Measurements from ENCODE around the gene SLC11A1.

Gene SLC11A1

GRCh38 chr2:218354850-218355443, 27.1 kb upstream of the SLC11A1 start:
- Mint-ChIP-seq H3K27ac (no peak overlapping the region), H3K36me3 (peaks cover 4 to 5% of the 10 kb centered on the region in 2 donors), H3K27me3 (no peaks in the 10 kb centered on the region), H3K4me1 (peaks cover 5 to 13% of the 10 kb centered on the region in 2 donors), H3K4me3 (no peak overlapping the region), H3K9me3 (peaks cover 5% of the 10 kb centered on the region in 2 donors)
- DNase-seq (no peak), ATAC-seq (replicated peaks) (no peak)

GRCh38 chr2:218357236-218358177, 24.6 kb upstream of the SLC11A1 start:
- Mint-ChIP-seq H3K9me3 (no peaks in the 10 kb centered on the region), H3K27me3 (no peaks in the 10 kb centered on the region), H3K4me1 (peaks cover 9 to 18% of the 10 kb centered on the region in 2 donors), H3K36me3 (no peaks in the 10 kb centered on the region), H3K27ac (no peak overlapping the region), H3K4me3 (no peak overlapping the region)
- DNase-seq (no peak), ATAC-seq (replicated peaks) (no peak)

GRCh38 chr2:218360453-218360852, 21.6 kb upstream of the SLC11A1 start:
- Mint-ChIP-seq H3K9me3 (no peaks in the 10 kb centered on the region), H3K36me3 (no peaks in the 10 kb centered on the region), H3K4me1 (peaks cover 10 to 23% of the 10 kb centered on the region in 2 donors), H3K27ac (no peak overlapping the region), H3K4me3 (no peak overlapping the region), H3K27me3 (no peaks in the 10 kb centered on the region)
- DNase-seq (no peak), ATAC-seq (replicated peaks) (peak in 1 of 2 donors; percentile 9)

- DNase-seq (no peak), ATAC-seq (replicated peaks) (no peak)
- Mint-ChIP-seq H3K4me1 (peaks cover 8 to 23% of the 10 kb centered on the region in 2 donors), H3K4me3 (no peak overlapping the region), H3K9me3 (no peaks in the 10 kb centered on the region), H3K36me3 (peaks cover 0 to under 1% of the 10 kb centered on the region in 2 donors), H3K27me3 (no peaks in the 10 kb centered on the region), H3K27ac (peak overlapping the region; percentile 43)
These were observed 19.5 kb upstream of the SLC11A1 start for GRCh38 chr2:218362606-218363005.

GRCh38 chr2:218363736-218364135, 18.3 kb upstream of the SLC11A1 start:
- no peak for ATAC-seq (replicated peaks)
- H3K36me3 Mint-ChIP-seq: peaks cover 0 to 1% of the 10 kb centered on the region in 2 donors
- no peak for DNase-seq
- no peaks in the 10 kb centered on the region for H3K9me3 Mint-ChIP-seq
- H3K4me1 Mint-ChIP-seq: peaks cover 6 to 23% of the 10 kb centered on the region in 2 donors
- no peaks in the 10 kb centered on the region for H3K27me3 Mint-ChIP-seq
- H3K4me3 Mint-ChIP-seq: no peak overlapping the region
- no peak overlapping the region for H3K27ac Mint-ChIP-seq

GRCh38 chr2:218364196-218364595, 17.9 kb upstream of the SLC11A1 start:
- DNase-seq (no peak), ATAC-seq (replicated peaks) (no peak)
- no peaks in the 10 kb centered on the region for H3K9me3 Mint-ChIP-seq
- no peaks in the 10 kb centered on the region for H3K27me3 Mint-ChIP-seq
- no peak overlapping the region for H3K4me3 Mint-ChIP-seq
- H3K27ac Mint-ChIP-seq: no peak overlapping the region
- H3K4me1 Mint-ChIP-seq: peaks cover 8 to 22% of the 10 kb centered on the region in 2 donors
- H3K36me3 Mint-ChIP-seq: peaks cover 0 to 1% of the 10 kb centered on the region in 2 donors

GRCh38 chr2:218366621-218367414, 15.3 kb upstream of the SLC11A1 start:
- H3K27me3 Mint-ChIP-seq: no peaks in the 10 kb centered on the region

GRCh38 chr2:218367415-218368149, 14.5 kb upstream of the SLC11A1 start:
- Mint-ChIP-seq H3K9me3 (no peaks in the 10 kb centered on the region), H3K27ac (peak overlapping the region; percentile 91), H3K27me3 (no peaks in the 10 kb centered on the region)

More at GRCh38 chr2:218366621-218367414, 15.3 kb upstream of the SLC11A1 start:
- peak overlapping the region; percentile 91 for H3K27ac Mint-ChIP-seq
- peak overlapping the region; percentile 89 to 90 for H3K4me3 Mint-ChIP-seq
- peaks cover 0 to 1% of the 10 kb centered on the region in 2 donors for H3K36me3 Mint-ChIP-seq
- no peak for ATAC-seq (replicated peaks)
- H3K4me1 Mint-ChIP-seq: peaks cover 18 to 31% of the 10 kb centered on the region in 2 donors
- DNase-seq: no peak
- H3K9me3 Mint-ChIP-seq: no peaks in the 10 kb centered on the region

GRCh38 chr2:218368150-218368528, 13.9 kb upstream of the SLC11A1 start:
- H3K4me1 Mint-ChIP-seq: peaks cover 20 to 31% of the 10 kb centered on the region in 2 donors
- H3K27ac Mint-ChIP-seq: peak overlapping the region; percentile 91
- H3K9me3 Mint-ChIP-seq: no peaks in the 10 kb centered on the region
- H3K27me3 Mint-ChIP-seq: no peaks in the 10 kb centered on the region
- peaks cover 0 to 1% of the 10 kb centered on the region in 2 donors for H3K36me3 Mint-ChIP-seq
- DNase-seq (no peak), ATAC-seq (replicated peaks) (no peak)
- H3K4me3 Mint-ChIP-seq: peak overlapping the region; percentile 89 to 90

More at GRCh38 chr2:218367415-218368149, 14.5 kb upstream of the SLC11A1 start:
- peaks cover 19 to 31% of the 10 kb centered on the region in 2 donors for H3K4me1 Mint-ChIP-seq
- peak; percentile 93 to 95 for ATAC-seq (replicated peaks)
- DNase-seq: peak; percentile 80
- H3K4me3 Mint-ChIP-seq: peak overlapping the region; percentile 89 to 90
- H3K36me3 Mint-ChIP-seq: peaks cover 0 to 1% of the 10 kb centered on the region in 2 donors

- peaks cover 20 to 31% of the 10 kb centered on the region in 2 donors for H3K4me1 Mint-ChIP-seq
- ATAC-seq (replicated peaks): peak in 1 of 2 donors; percentile 22
- H3K9me3 Mint-ChIP-seq: no peaks in the 10 kb centered on the region
- no peak for DNase-seq
- no peaks in the 10 kb centered on the region for H3K27me3 Mint-ChIP-seq
- H3K4me3 Mint-ChIP-seq: peak overlapping the region; percentile 39 to 90
- peaks cover 0 to 1% of the 10 kb centered on the region in 2 donors for H3K36me3 Mint-ChIP-seq
- peak overlapping the region; percentile 31 for H3K27ac Mint-ChIP-seq
These were observed 13.4 kb upstream of the SLC11A1 start for GRCh38 chr2:218368621-218369153.

- no peak for ATAC-seq (replicated peaks)
- DNase-seq: no peak
- Mint-ChIP-seq H3K36me3 (peaks cover 0 to 1% of the 10 kb centered on the region in 2 donors), H3K4me3 (peak overlapping the region in 1 of 2 donors; percentile 19), H3K9me3 (no peaks in the 10 kb centered on the region), H3K27me3 (no peaks in the 10 kb centered on the region), H3K27ac (peak overlapping the region; percentile 47), H3K4me1 (peaks cover 20 to 31% of the 10 kb centered on the region in 2 donors)
These were observed 12.7 kb upstream of the SLC11A1 start for GRCh38 chr2:218369330-218369729.

- no peak overlapping the region for H3K27ac Mint-ChIP-seq
These were observed 11.5 kb upstream of the SLC11A1 start for GRCh38 chr2:218370410-218371063.

GRCh38 chr2:218371983-218372350, 10.1 kb upstream of the SLC11A1 start:
- H3K27me3 Mint-ChIP-seq: no peaks in the 10 kb centered on the region
- peaks cover 0 to 1% of the 10 kb centered on the region in 2 donors for H3K36me3 Mint-ChIP-seq
- H3K27ac Mint-ChIP-seq: no peak overlapping the region
- no peak overlapping the region for H3K4me3 Mint-ChIP-seq
- peaks cover 18 to 23% of the 10 kb centered on the region in 2 donors for H3K4me1 Mint-ChIP-seq
- H3K9me3 Mint-ChIP-seq: no peaks in the 10 kb centered on the region
- no peak for DNase-seq
- no peak for ATAC-seq (replicated peaks)

More at GRCh38 chr2:218370410-218371063, 11.5 kb upstream of the SLC11A1 start:
- H3K4me1 Mint-ChIP-seq: peaks cover 18 to 25% of the 10 kb centered on the region in 2 donors
- ATAC-seq (replicated peaks): no peak
- no peaks in the 10 kb centered on the region for H3K27me3 Mint-ChIP-seq
- H3K36me3 Mint-ChIP-seq: peaks cover 0 to 1% of the 10 kb centered on the region in 2 donors
- H3K9me3 Mint-ChIP-seq: no peaks in the 10 kb centered on the region
- DNase-seq: no peak
- H3K4me3 Mint-ChIP-seq: no peak overlapping the region

All from stimulated activated naive B cell treated with anti-CD40 and anti-IgM and Interleukin-4, amounts not matched to agents 10 μg/mL and 1 μg/mL and 100 μg/mL, for 72 hours (primary cell).